Measurements from ENCODE around the gene STX17.

GRCh38 chr9:99881769-99882168 lies 24.7 kb upstream of the STX17 start:
- TF ChIP-seq REST (tag by site-specific recombination; IDR thresholded peaks at IDR 0.05) (no peak), ZNF121 (tag by site-specific recombination; IDR thresholded peaks at IDR 0.05) (no peak), CTCF (tag by site-specific recombination; IDR thresholded peaks at IDR 0.05) (no peak), ZNF138 (tag by site-specific recombination; IDR thresholded peaks at IDR 0.05; ENCODE audit: borderline replicate concordance) (no peak), ZNF274 (IDR thresholded peaks at IDR 0.05; ENCODE audit: low read length) (no peak), ZNF274 (tag by site-specific recombination; IDR thresholded peaks at IDR 0.05; ENCODE audit: borderline replicate concordance) (no peak), MYNN (tag by site-specific recombination; IDR thresholded peaks at IDR 0.05; ENCODE audit: borderline replicate concordance) (no peak), ZNF18 (tag by site-specific recombination; IDR thresholded peaks at IDR 0.05) (no peak), REPIN1 (tag by site-specific recombination; IDR thresholded peaks at IDR 0.05; ENCODE audit: low read depth) (no peak), AEBP2 (tag by site-specific recombination; IDR thresholded peaks at IDR 0.05; ENCODE audit: borderline replicate concordance) (no peak), ZNF621 (tag by site-specific recombination; IDR thresholded peaks at IDR 0.05) (no peak), ZNF26 (tag by site-specific recombination; IDR thresholded peaks at IDR 0.05) (no peak)
